Esophagus squamous epithelium (tissue), 5 donors: ENCODE data around the gene ZFPM1. TPM values are rescaled to one million over a fixed set of nuclear protein-coding genes. Genes with fewer than 3 reads are reported as not detected.
"Not testable (repeated sequence)": the region's sequence is repeated elsewhere in the genome, so short reads cannot be mapped to it uniquely, and the experiment has no call there.

Source experiments
- DNase-seq: peaks from one replicate; lab custom pipeline; 2025; lab: John Stamatoyannopoulos, UW
- H3K27ac ChIP-seq, 4 donors: fragments of 200-600 bp; sonication (generic); one replicate each; pipeline ENCODE4 v1.5.1; 2016 to 2019; ENCODE audit warnings: mild to moderate bottlenecking in 1 of 4
- H3K27me3 ChIP-seq, 4 donors: fragments of 200-600 bp; sonication (generic); 1 replicate in 3 of 4; 2 replicates in 1 of 4; pipeline versions ENCODE4 v1.5.1 to v1.6.0; 2017 to 2021; ENCODE audit warnings: antibody characterized with exemption in 1 of 4
- H3K36me3 ChIP-seq, 3 donors: fragments of 200-600 bp; sonication (generic); one replicate each; pipeline ENCODE4 v1.5.1; 2016 to 2019
- H3K4me1 ChIP-seq, 3 donors: fragments of 200-600 bp; sonication (generic); one replicate each; pipeline ENCODE4 v1.5.1; 2017 to 2019
- H3K4me3 ChIP-seq, 4 donors: fragments of 200-600 bp; sonication (generic); 1 replicate in 3 of 4; 2 replicates in 1 of 4; pipeline ENCODE4 v1.5.1; 2016 to 2019; ENCODE audit warnings: mild to moderate bottlenecking in 2 of 4, moderate library complexity in 1 of 4
- H3K9me3 ChIP-seq, 3 donors: fragments of 200-600 bp; sonication (generic); one replicate each; pipeline ENCODE4 v1.5.1; 2016 to 2019
- POLR2A ChIP-seq, 4 donors: fragments of 450-650 bp; IDR thresholded peaks; one replicate each; pipeline ENCODE4 v1.6.1; 2017; ENCODE audit warnings: antibody characterized with exemption in 4 of 4, mild to moderate bottlenecking in 4 of 4, moderate library complexity in 3 of 4
- WGBS, 2 donors: methylation state at CpG; one replicate each; pipeline ENCODE4 v1.1.5; 2018; 5-methylcytosine and 5-hydroxymethylcytosine counted together
- intact Hi-C: fragments of 100-400 bp; cut with DNase I; formaldehyde crosslinking; loops from one replicate; pipeline ENCODE4 v1.15.0; 2022
- total RNA-seq, 4 donors: library from RNA; depleted of rRNA; stranded (reverse); fragments of >200 nt; gene quantifications; one replicate each; pipeline ENCODE4 v1.1.0, GENCODE V29; 2016
- TF ChIP-seq, protein P1 (sequence below), 6 experiments: fragments of 450-650 bp in 4 of 6; fragments of 200-600 bp in 2 of 6; sonication (generic) in 2 of 6; IDR thresholded peaks; one replicate each; pipeline ENCODE4 v1.5.1; 2016 to 2019; ENCODE audit warnings: antibody characterized with exemption in 6 of 6, mild to moderate bottlenecking in 4 of 6, moderate library complexity in 4 of 6
- donor health status: DM: yes; HTN: yes; CAD: no.

The ZFPM1 gene
- total RNA-seq, 4 donors from 2014 or later: 0.67 to 1.7 (median 1.2) TPM

DNA sequence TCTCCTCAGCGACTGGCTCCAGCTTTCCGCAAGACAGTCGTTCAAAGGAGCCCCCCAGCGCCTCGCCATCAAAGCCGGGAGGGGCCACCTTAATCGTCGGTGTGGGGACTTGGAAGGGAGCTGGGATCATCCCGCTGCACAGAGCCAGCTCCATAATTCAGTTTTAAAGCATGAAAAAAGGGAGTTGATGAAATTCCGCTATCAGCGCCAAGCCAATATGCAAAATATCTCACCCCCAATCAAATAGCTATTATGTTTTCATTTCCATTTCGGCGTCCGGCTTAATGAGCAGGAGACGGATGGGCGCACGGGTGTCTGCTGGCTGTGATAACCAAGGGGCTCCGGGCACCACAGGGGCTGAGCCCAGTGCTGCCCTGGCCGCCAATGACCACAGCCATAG lies 27.7 kb downstream of the ZFPM1 start:
- Histone ChIP-seq H3K9me3 (no peaks in the 10 kb centered on the region), H3K4me3 (no peak overlapping the region), H3K36me3 (peaks cover 0 to 2% (median 0%) of the 10 kb centered on the region in 3 donors), H3K27ac (no peak overlapping the region), H3K4me1 (no peaks in the 10 kb centered on the region), H3K27me3 (peaks cover 0 to 14% (median 0%) of the 10 kb centered on the region in 4 donors)
- 67 to 80% methylated on average over 8 to 15 of the region's 19 CpGs for WGBS, 2 donors
- TF ChIP-seq, protein P1, sequence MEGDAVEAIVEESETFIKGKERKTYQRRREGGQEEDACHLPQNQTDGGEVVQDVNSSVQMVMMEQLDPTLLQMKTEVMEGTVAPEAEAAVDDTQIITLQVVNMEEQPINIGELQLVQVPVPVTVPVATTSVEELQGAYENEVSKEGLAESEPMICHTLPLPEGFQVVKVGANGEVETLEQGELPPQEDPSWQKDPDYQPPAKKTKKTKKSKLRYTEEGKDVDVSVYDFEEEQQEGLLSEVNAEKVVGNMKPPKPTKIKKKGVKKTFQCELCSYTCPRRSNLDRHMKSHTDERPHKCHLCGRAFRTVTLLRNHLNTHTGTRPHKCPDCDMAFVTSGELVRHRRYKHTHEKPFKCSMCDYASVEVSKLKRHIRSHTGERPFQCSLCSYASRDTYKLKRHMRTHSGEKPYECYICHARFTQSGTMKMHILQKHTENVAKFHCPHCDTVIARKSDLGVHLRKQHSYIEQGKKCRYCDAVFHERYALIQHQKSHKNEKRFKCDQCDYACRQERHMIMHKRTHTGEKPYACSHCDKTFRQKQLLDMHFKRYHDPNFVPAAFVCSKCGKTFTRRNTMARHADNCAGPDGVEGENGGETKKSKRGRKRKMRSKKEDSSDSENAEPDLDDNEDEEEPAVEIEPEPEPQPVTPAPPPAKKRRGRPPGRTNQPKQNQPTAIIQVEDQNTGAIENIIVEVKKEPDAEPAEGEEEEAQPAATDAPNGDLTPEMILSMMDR (IDR thresholded peaks at IDR 0.05): no peak
- no peak for TF ChIP-seq POLR2A (IDR thresholded peaks at IDR 0.05)
- DNase-seq: no peak
- intact Hi-C loops: no loop called here

DNA sequence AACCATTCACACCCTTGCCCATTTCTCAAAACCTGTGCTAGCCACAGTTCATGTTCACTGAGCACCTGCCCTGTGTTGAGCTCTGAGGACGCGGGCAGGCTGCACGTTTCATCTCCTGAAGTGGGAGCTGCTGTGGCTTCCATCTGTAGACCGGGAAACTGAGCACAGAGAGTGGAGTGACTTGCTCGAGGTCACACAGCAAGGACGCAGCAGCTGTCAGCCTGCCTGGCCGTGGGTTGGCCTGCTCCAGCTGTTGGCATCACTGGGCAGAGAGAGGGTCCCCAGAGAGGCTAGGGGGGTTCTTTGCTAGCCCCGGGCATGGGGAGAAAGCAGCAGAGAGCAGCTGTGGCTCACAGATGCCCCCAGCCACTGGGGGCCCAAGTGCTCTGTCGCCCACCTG lies 28.8 kb downstream of the ZFPM1 start:
- 75 to 85% methylated on average over 4 to 6 of the region's 9 CpGs for WGBS, 2 donors
- TF ChIP-seq POLR2A (IDR thresholded peaks at IDR 0.05): no peak
- TF ChIP-seq, protein P1 (IDR thresholded peaks at IDR 0.05): no peak
- no peak overlapping the region for H3K27ac ChIP-seq
- intact Hi-C loops: no loop called here
- H3K9me3 ChIP-seq: no peaks in the 10 kb centered on the region
- no peak overlapping the region for H3K4me3 ChIP-seq
- H3K4me1 ChIP-seq: no peaks in the 10 kb centered on the region
- peaks cover 0 to 14% (median 0%) of the 10 kb centered on the region in 4 donors for H3K27me3 ChIP-seq
- DNase-seq: no peak
- peaks cover 0 to 8% (median 0%) of the 10 kb centered on the region in 3 donors for H3K36me3 ChIP-seq

DNA sequence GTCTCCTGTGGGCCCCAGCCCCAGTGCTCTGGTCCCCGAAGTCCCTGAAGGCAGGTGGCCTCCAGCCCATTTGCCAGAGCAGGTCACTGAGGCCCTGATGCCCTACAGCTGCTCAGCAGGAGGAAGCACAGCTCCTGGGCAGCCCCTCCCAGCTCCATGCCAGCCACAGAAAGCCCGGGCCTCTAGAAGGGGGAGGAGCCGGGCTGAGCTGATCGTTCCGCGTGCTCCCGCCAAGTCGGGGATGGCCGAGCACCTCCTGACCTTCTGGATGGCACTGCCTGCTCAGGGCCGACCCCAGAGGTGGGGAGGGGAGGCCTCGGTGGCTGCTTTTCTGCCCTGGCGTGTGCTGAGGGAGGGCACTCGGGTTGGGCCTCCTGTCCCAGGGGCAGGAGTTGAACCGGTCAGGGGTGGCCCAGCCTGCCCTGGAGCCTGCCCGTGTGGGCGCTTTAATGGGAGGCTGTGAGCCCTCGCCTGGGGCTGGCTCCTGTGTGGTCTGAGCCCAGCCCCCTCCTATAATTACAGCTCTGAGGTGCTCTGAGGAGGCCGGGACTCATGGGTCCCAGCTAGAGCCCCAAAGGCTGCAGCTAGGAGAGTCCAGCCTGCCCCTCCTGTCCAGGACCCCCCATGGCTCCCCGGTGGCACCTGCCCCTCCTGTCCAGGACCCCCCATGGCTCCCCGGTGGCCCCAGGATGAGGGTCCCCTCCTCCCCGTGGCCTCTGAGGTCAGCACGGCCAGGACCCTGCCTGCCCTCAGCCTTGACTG lies 29.7 kb downstream of the ZFPM1 start:
- DNase-seq: no peak
- TF ChIP-seq POLR2A (IDR thresholded peaks at IDR 0.05): no peak
- TF ChIP-seq, protein P1 (IDR thresholded peaks at IDR 0.05): no peak
- Histone ChIP-seq H3K36me3 (peaks cover 0 to 8% (median 0%) of the 10 kb centered on the region in 3 donors), H3K4me1 (no peaks in the 10 kb centered on the region), H3K27me3 (peaks cover 0 to 14% (median 0%) of the 10 kb centered on the region in 4 donors), H3K9me3 (no peaks in the 10 kb centered on the region), H3K4me3 (no peak overlapping the region), H3K27ac (no peak overlapping the region)
- intact Hi-C loops: no loop called here
- WGBS, 2 donors: 83 to 94% methylated on average over 1 to 2 of the region's 22 CpGs

DNA sequence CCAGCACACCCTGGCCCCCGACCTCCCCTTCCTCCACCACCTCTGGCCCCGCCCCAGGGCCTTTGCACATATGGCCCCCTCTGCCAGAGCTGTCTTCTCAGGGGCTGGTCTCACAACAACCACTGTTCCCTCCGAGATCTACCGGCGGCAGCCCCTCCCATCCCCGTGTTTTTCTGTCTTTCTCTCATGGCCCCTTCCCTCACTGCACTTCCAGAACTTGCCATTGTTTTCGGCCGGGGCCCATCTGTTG lies 30.2 kb downstream of the ZFPM1 start:
- peaks cover 0 to 8% (median 0%) of the 10 kb centered on the region in 3 donors for H3K36me3 ChIP-seq
- no peak overlapping the region for H3K4me3 ChIP-seq
- H3K27me3 ChIP-seq: peaks cover 0 to 14% (median 0%) of the 10 kb centered on the region in 4 donors
- WGBS, 2 donors: 86 to 87% methylated on average over 7 of the region's 8 CpGs
- no peak for TF ChIP-seq POLR2A (IDR thresholded peaks at IDR 0.05)
- TF ChIP-seq, protein P1 (IDR thresholded peaks at IDR 0.05): no peak
- DNase-seq: no peak
- no peak overlapping the region for H3K27ac ChIP-seq
- no peaks in the 10 kb centered on the region for H3K9me3 ChIP-seq
- H3K4me1 ChIP-seq: no peaks in the 10 kb centered on the region
- intact Hi-C loops: no loop called here

DNA sequence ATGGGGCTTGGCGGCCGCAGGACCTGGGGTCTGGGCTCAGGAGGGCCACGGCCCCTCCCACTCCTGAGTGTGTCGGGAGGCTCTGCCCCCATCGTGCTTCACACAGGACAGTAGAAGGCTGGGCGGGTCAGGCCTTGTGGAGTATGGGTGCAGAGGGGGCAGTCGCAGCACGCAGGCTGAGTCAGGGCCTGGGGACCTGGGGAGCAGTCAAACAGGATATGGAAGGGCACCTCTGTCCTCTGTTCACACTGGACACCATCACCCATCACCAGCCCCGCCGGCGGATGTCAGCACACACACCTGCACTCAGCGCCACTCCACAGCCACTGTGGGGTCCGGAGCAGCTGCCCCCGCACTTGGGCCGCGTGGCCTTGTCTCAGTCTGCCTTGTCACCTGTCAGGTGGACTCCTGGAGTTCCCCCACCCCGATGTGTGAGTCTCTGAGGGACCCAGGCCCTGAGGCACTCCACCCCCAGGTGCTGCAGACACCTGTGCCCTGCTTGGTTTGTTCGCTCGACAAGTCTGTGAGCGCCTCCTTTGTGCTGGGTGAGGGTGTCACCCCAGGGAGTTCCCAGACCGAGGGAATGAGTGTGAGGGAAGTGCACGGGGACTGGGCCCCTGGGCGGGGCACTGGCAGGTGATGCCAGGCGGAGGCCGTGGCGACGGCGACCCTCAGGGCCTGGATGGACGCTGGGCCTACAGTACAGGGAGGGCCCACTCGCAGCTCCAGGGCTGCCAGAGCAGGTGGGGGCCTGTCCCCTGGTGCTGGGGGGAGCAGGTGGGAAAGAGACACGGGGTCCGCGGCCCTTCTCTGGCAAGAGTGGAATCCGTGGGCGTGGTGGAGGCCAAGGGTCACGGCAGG lies 31.7 kb downstream of the ZFPM1 start:
- H3K4me3 ChIP-seq: no peak overlapping the region
- H3K27me3 ChIP-seq: peaks cover 0 to 14% (median 0%) of the 10 kb centered on the region in 4 donors
- no peak for TF ChIP-seq POLR2A (IDR thresholded peaks at IDR 0.05)
- TF ChIP-seq, protein P1 (IDR thresholded peaks at IDR 0.05): no peak
- H3K4me1 ChIP-seq: no peaks in the 10 kb centered on the region
- no peak for DNase-seq
- H3K9me3 ChIP-seq: no peaks in the 10 kb centered on the region
- H3K36me3 ChIP-seq: peaks cover 0 to 8% (median 0%) of the 10 kb centered on the region in 3 donors
- 91 to 93% methylated on average over 9 to 13 of the region's 36 CpGs for WGBS, 2 donors
- intact Hi-C loops: no loop called here
- H3K27ac ChIP-seq: no peak overlapping the region

DNA sequence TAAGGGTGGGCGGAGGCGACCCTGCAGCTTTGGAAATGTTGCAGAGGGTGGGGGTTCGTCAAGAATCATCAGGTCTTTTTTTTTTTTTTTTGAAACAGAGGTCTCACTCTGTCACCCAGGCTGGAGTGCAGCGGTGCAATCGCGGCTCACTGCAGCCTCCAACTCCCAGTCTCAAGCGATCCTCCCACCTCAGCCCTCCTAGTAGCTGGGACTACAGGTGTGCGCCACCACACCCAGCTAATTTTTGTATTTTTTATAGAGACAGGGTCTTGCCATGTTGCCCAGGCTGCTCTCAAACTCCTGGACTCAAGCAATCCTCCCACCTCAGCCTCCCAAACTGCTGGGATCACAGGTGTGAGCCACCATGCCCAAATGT lies 32.3 kb downstream of the ZFPM1 start:
- intact Hi-C loops, H3K4me3 ChIP-seq, H3K9me3 ChIP-seq, H3K27ac ChIP-seq, DNase-seq, H3K4me1 ChIP-seq, H3K36me3 ChIP-seq: not testable (repeated sequence)
- 93 to 95% methylated on average over 6 to 8 of the region's 8 CpGs for WGBS, 2 donors
- H3K27me3 ChIP-seq: peaks cover 0 to 14% (median 0%) of the 10 kb centered on the region in 4 donors
